Endothelial cell of umbilical vein (primary cell): Measurements from ENCODE around the gene C11orf24. TPM values are rescaled to one million over a fixed set of nuclear protein-coding genes. Genes with fewer than 3 reads are reported as not detected.

Experiments
- BruUV-seq: library from RNA; stranded (reverse); fragments of 400-500 nt; replicated peaks from 2 replicates; lab custom pipeline; 2021; lab: Mats Ljungman, UMichigan
- CTCF ChIA-PET: fragments of 300-600, 350-600 bp; sonication (Branson Sonifier 250); formaldehyde crosslinking; loops from one replicate; lab custom pipeline; 2021; ENCODE audit warnings: antibody characterized with exemption, inconsistent platforms; lab: Charles Lee
- POLR2A ChIA-PET: fragments of 300-600, 350-600 bp; sonication (Branson Sonifier 250); formaldehyde crosslinking; loops from one replicate; lab custom pipeline; 2021; ENCODE audit warnings: antibody characterized with exemption, inconsistent platforms; lab: Charles Lee
- DNase-seq: peaks from one replicate; pipeline ENCODE4 v3.0.0-alpha.2; 2011; ENCODE audit warnings: low read depth, low spot score
- FAIRE-seq: peaks from 2 replicates; lab custom pipeline; 2011; peaks lifted over from hg19 to GRCh38; lab: Jason Lieb, UNC
- H2AFZ ChIP-seq: 2 replicates; pipeline ENCODE4 v1.6.0; 2012; ENCODE audit warnings: low read depth, low read length, control low read depth, inconsistent platforms
- H3K27ac ChIP-seq: 2 replicates; pipeline ENCODE4 v1.5.1; 2011; ENCODE audit warnings: low read depth, mild to moderate bottlenecking, control low read depth, low read length, moderate library complexity; ENCODE audit not compliant: insufficient read depth
- H3K27me3 ChIP-seq, 2 experiments: 2 replicates each; pipeline versions ENCODE4 v1.6.0 to v1.6.1; 2011; ENCODE audit warnings: low read length in 2 of 2, mixed read lengths in 1 of 2; ENCODE audit not compliant: control insufficient read depth in 2 of 2, insufficient read depth in 2 of 2
- H3K36me3 ChIP-seq, 2 experiments: 2 replicates in 1 of 2; 3 replicates in 1 of 2; pipeline ENCODE4 v1.5.1; 2011; ENCODE audit warnings: low read length in 2 of 2, mild to moderate bottlenecking in 1 of 2, moderate library complexity in 1 of 2; ENCODE audit not compliant: control insufficient read depth in 2 of 2, insufficient read depth in 2 of 2; ENCODE audit errors: extremely low read depth in 1 of 2
- H3K4me1 ChIP-seq: 3 replicates; pipeline ENCODE4 v1.5.1; 2011; ENCODE audit warnings: mild to moderate bottlenecking, low read length; ENCODE audit not compliant: control insufficient read depth, insufficient read depth; ENCODE audit errors: extremely low read depth
- H3K4me2 ChIP-seq: 2 replicates; pipeline ENCODE4 v1.6.1; 2011; ENCODE audit warnings: low read length, control low read depth, mixed read lengths; ENCODE audit not compliant: insufficient read depth
- H3K4me3 ChIP-seq, 3 experiments: fragments of 200-600 bp in 1 of 3; sonication (generic), shearing (Covaris generic) in 1 of 3; replicated peaks in 1 of 3; 2 replicates each; pipeline ENCODE4 v1.5.1; 2011 to 2016; ENCODE audit warnings: control low read depth in 3 of 3, low read length in 3 of 3, mild to moderate bottlenecking in 2 of 3, inconsistent platforms in 1 of 3, low read depth in 1 of 3, moderate library complexity in 1 of 3; ENCODE audit not compliant: insufficient read depth in 1 of 3
- H3K79me2 ChIP-seq: 2 replicates; pipeline ENCODE4 v1.6.0; 2012; ENCODE audit warnings: low read length, inconsistent platforms; ENCODE audit not compliant: control insufficient read depth, insufficient read depth
- H3K9ac ChIP-seq: replicated peaks from 2 replicates; pipeline ENCODE3; 2011; ENCODE audit warnings: low read length, control low read depth; ENCODE audit not compliant: insufficient read depth; ENCODE audit errors: extremely low read depth
- H3K9me1 ChIP-seq: replicated peaks from 3 replicates; pipeline ENCODE4 v1.6.0; 2011; ENCODE audit warnings: mild to moderate bottlenecking, low read length; ENCODE audit not compliant: control insufficient read depth, insufficient read depth; ENCODE audit errors: extremely low read depth
- H3K9me3 ChIP-seq: replicated peaks from 2 replicates; pipeline ENCODE4 v1.5.1; 2012; ENCODE audit warnings: low read length, inconsistent platforms; ENCODE audit not compliant: control insufficient read depth, insufficient read depth
- H4K20me1 ChIP-seq: replicated peaks from 2 replicates; pipeline ENCODE3; 2011; ENCODE audit warnings: mild to moderate bottlenecking, low read length; ENCODE audit not compliant: control insufficient read depth, insufficient read depth; ENCODE audit errors: extremely low read depth
- CTCF ChIP-seq, 2 donors: IDR thresholded peaks; 1 replicate in 1 of 2; 2 replicates in 1 of 2; pipeline ENCODE4 v1.5.1; 2011; ENCODE audit warnings: low read length in 2 of 2, mild to moderate bottlenecking in 2 of 2, moderate library complexity in 2 of 2, control low read depth in 1 of 2, inconsistent platforms in 1 of 2, low read depth in 1 of 2; ENCODE audit not compliant: insufficient read depth in 1 of 2; ENCODE audit errors: extremely low read depth in 1 of 2
- EZH2 ChIP-seq: IDR thresholded peaks from 2 replicates; pipeline ENCODE4 v1.6.1; 2012; ENCODE audit warnings: borderline replicate concordance, low read depth, mild to moderate bottlenecking, moderate library complexity, low read length, inconsistent platforms; ENCODE audit not compliant: severe bottlenecking
- FOS ChIP-seq: IDR thresholded peaks from 2 replicates; pipeline ENCODE4 v1.6.1; 2011; ENCODE audit warnings: mild to moderate bottlenecking, low read length, moderate library complexity, borderline replicate concordance; ENCODE audit not compliant: insufficient read depth
- GATA2 ChIP-seq: IDR thresholded peaks from 2 replicates; pipeline ENCODE4 v1.7.0; 2011; ENCODE audit warnings: low read depth, mild to moderate bottlenecking, moderate library complexity, mixed read lengths, low read length; ENCODE audit not compliant: insufficient read length, insufficient read depth
- JUN ChIP-seq: IDR thresholded peaks from 2 replicates; pipeline ENCODE4 v1.6.1; 2011; ENCODE audit warnings: borderline replicate concordance, low read depth; ENCODE audit not compliant: insufficient read length, insufficient read depth
- MAX ChIP-seq: IDR thresholded peaks from 2 replicates; pipeline ENCODE4 v1.6.1; 2011; ENCODE audit not compliant: insufficient read depth, insufficient read length
- MYC ChIP-seq: IDR thresholded peaks from one replicate; pipeline ENCODE4 v1.6.1; 2011; ENCODE audit warnings: mild to moderate bottlenecking, low read depth, low read length
- POLR2A ChIP-seq: IDR thresholded peaks from 2 replicates; pipeline ENCODE4 v1.6.1; 2012; ENCODE audit warnings: low read depth, mild to moderate bottlenecking, control low read depth, low read length
- POLR2AphosphoS5 ChIP-seq: IDR thresholded peaks from 2 replicates; pipeline ENCODE4 v1.6.1; 2012; ENCODE audit warnings: low read depth, mild to moderate bottlenecking, control low read depth, low read length, moderate library complexity; ENCODE audit not compliant: insufficient read depth
- dilution Hi-C: fragments of 300-500 bp; cut with MboI; formaldehyde crosslinking; loops from one replicate; pipeline ENCODE4 v1.15.0; 2019; ENCODE audit warnings: low sequenced_read_pairs; ENCODE audit not compliant: extremely low pct_ligation_motif_present
- intact Hi-C: fragments of 100-400 bp; cut with micrococcal nuclease; formaldehyde crosslinking; loops from one replicate; pipeline ENCODE4 v1.10.0; 2022
- polyA plus RNA-seq, 4 experiments: library from polyadenylated mRNA; depleted of rRNA in 3 of 4; stranded (reverse) in 3 of 4; unstranded in 1 of 4; fragments of >200 nt; gene quantifications; 2 replicates each; pipeline versions ENCODE4 v1.2.1 to v1.2.3, GENCODE V29; 2011 to 2012; ENCODE audit warnings: missing spikeins in 1 of 4
- total RNA-seq: library from RNA; stranded (reverse); gene quantifications from 2 replicates; pipeline ENCODE4 v1.2.3, GENCODE V29; 2021

Gene C11orf24
- total and polyA plus RNA-seq, 2 donors (not counting 3 experiments of a cell fraction or from before 2014, with no cell fraction given) = 26.4 to 34.1 TPM

- ChIA-PET POLR2A (no interaction called here), CTCF (interaction anchor here (1.4 kb wide), 1 partner anchor 11 kb away, joined by 5 read pairs; no protein-coding TSS in a partner anchor)
- H3K4me3 ChIP-seq = no peak overlapping the region
- H3K9me1 ChIP-seq = no peaks in the 10 kb centered on the region
- H3K36me3 ChIP-seq = no peaks in the 10 kb centered on the region
- H3K4me2 ChIP-seq = no peak overlapping the region
- intact Hi-C loops (no loop called here), dilution Hi-C loops (no loop called here)
- H3K79me2 ChIP-seq = peaks cover 56% of the 10 kb centered on the region
- H3K4me1 ChIP-seq = peaks cover 25% of the 10 kb centered on the region
- no peaks in the 10 kb centered on the region for H3K9me3 ChIP-seq
- TF ChIP-seq FOS (no peak), GATA2 (no peak)
- FAIRE-seq (no peak), DNase-seq (no peak)
- no peak overlapping the region for H2AFZ ChIP-seq
- no peak overlapping the region for H3K27ac ChIP-seq
- BruUV-seq = no TSS peak
- no peaks in the 10 kb centered on the region for H4K20me1 ChIP-seq
- no peaks in the 10 kb centered on the region for H3K27me3 ChIP-seq
- no peak overlapping the region for H3K9ac ChIP-seq
These were observed 45.5 kb upstream of the C11orf24 start for GRCh38 chr11:68317147-68317785.

- DNase-seq (peak; percentile 60), FAIRE-seq (peak; percentile 89)
- Histone ChIP-seq H2AFZ (no peak overlapping the region), H3K9me3 (no peaks in the 10 kb centered on the region), H3K9ac (no peak overlapping the region), H3K79me2 (peaks cover 52% of the 10 kb centered on the region), H4K20me1 (no peaks in the 10 kb centered on the region), H3K9me1 (no peaks in the 10 kb centered on the region), H3K27me3 (no peaks in the 10 kb centered on the region), H3K27ac (peak overlapping the region; percentile 69), H3K36me3 (no peaks in the 10 kb centered on the region), H3K4me2 (peak overlapping the region; percentile 72), H3K4me1 (peaks cover 25% of the 10 kb centered on the region), H3K4me3 (peak overlapping the region in 1 of 3 experiments; percentile 88)
- no peak for TF ChIP-seq CTCF (IDR thresholded peaks at IDR 0.05; ENCODE audit: extremely low read depth in 1 of 2, insufficient read depth in 1 of 2, low read depth in 1 of 2, low read length in 2 of 2)
- TF ChIP-seq POLR2AphosphoS5 = no peak
- no peak for TF ChIP-seq MAX
- TF ChIP-seq FOS = no peak
- TF ChIP-seq GATA2 = no peak
- TF ChIP-seq POLR2A = no peak
- no peak for TF ChIP-seq EZH2
- no peak for TF ChIP-seq JUN
- no peak for TF ChIP-seq MYC
- no TSS peak for BruUV-seq
- ChIA-PET CTCF (interaction anchor here (0.8 kb wide), 1 partner anchor 18 kb away, joined by 6 read pairs; no protein-coding TSS in a partner anchor), POLR2A (no interaction called here)
- intact Hi-C loops = loop anchor here (1.0 kb wide), 1 partner anchor 13 kb away; no protein-coding TSS in a partner anchor
- dilution Hi-C loops = no loop called here
These were observed 43.6 kb upstream of the C11orf24 start for GRCh38 chr11:68315171-68315920.
